Dedifferentiated amniotic fluid mesenchymal stem cell (primary cell): ENCODE results near the gene UBR1.
"Not testable (repeated sequence)": the region's sequence is repeated elsewhere in the genome, so short reads cannot be mapped to it uniquely, and the experiment has no call there.

Experiments
- DNase-seq: peaks from one replicate; pipeline ENCODE4 v3.0.0-alpha.2; 2016; ENCODE audit errors: extremely low spot score

The UBR1 gene

GRCh38 chr15:43105778-43106485 lies at the start of gene UBR1:
TSS of gene UBR1 (minus strand) at chr15:43106038. CDS start at chr15:43106022, 16 bp downstream.
- peak; percentile 93 for DNase-seq

GRCh38 chr15:43153269-43153668 lies 47.4 kb upstream of the UBR1 start:
- DNase-seq: no peak

GRCh38 chr15:43151688-43152087 lies 45.9 kb upstream of the UBR1 start:
- DNase-seq: no peak

GRCh38 chr15:43150191-43150929 lies 44.5 kb upstream of the UBR1 start:
- DNase-seq: peak; percentile 79

GRCh38 chr15:43146184-43146583 lies 40.3 kb upstream of the UBR1 start:
- DNase-seq: no peak

- no peak for DNase-seq
These were observed 38.7 kb upstream of the UBR1 start for GRCh38 chr15:43144512-43144911.

GRCh38 chr15:43143203-43143941 lies 37.5 kb upstream of the UBR1 start:
- DNase-seq: no peak

- no peak for DNase-seq
These were observed 29.5 kb upstream of the UBR1 start for GRCh38 chr15:43135351-43135750.

GRCh38 chr15:43134157-43134635 lies 28.4 kb upstream of the UBR1 start:
- DNase-seq: no peak

GRCh38 chr15:43133430-43134156 lies 27.8 kb upstream of the UBR1 start, which contains the start of gene TMEM62:
TSS of gene TMEM62 (plus strand) at chr15:43133586. CDS start at chr15:43133803, 217 bp downstream.
- peak; percentile 38 for DNase-seq

GRCh38 chr15:43132830-43133429 lies 27.1 kb upstream of the UBR1 start:
- DNase-seq: no peak

GRCh38 chr15:43128980-43129335 lies 23.1 kb upstream of the UBR1 start:
- no peak for DNase-seq

- DNase-seq: not testable (repeated sequence)
These were observed 22.5 kb upstream of the UBR1 start for GRCh38 chr15:43128174-43128979.

- DNase-seq: no peak
These were observed 21.9 kb upstream of the UBR1 start for GRCh38 chr15:43127752-43128151.

GRCh38 chr15:43126356-43126755 lies 20.5 kb upstream of the UBR1 start:
- DNase-seq: no peak

GRCh38 chr15:43125100-43125661 lies 19.3 kb upstream of the UBR1 start:
- no peak for DNase-seq

GRCh38 chr15:43121863-43122262 lies 16.0 kb upstream of the UBR1 start:
- DNase-seq: no peak

GRCh38 chr15:43118829-43119228 lies 13.0 kb upstream of the UBR1 start:
- DNase-seq: no peak

- no peak for DNase-seq
These were observed 12.4 kb upstream of the UBR1 start for GRCh38 chr15:43118286-43118685.

GRCh38 chr15:43111354-43111753 lies 5.5 kb upstream of the UBR1 start:
- DNase-seq: no peak
